ENCODE results near the gene NBDY. TPM values are rescaled to one million over a fixed set of nuclear protein-coding genes. Genes with fewer than 3 reads are reported as not detected.

The NBDY gene
- total and polyA plus RNA-seq, 4 donors: 0.84 to 10.4 (median 5.2) TPM

- no peak for TF ChIP-seq ZBTB33 (IDR thresholded peaks at IDR 0.05)
- no peak for TF ChIP-seq CTCF (IDR thresholded peaks at IDR 0.05; ENCODE audit: low read depth, low read length, missing input control)
- no peak for TF ChIP-seq NR2F2 (IDR thresholded peaks at IDR 0.05)
- no peak for TF ChIP-seq TAF1 (conservative IDR thresholded peaks at IDR 0.05)
Observed at GRCh38 chrX:56762707-56763555, 33.9 kb downstream of the NBDY start (continued).

GRCh38 chrX:56763556-56764152 is 34.6 kb downstream of the NBDY start:
- Histone ChIP-seq H3K4me1 (ENCODE audit: control insufficient read depth in 4 of 4, insufficient read depth in 4 of 4, low read length in 3 of 4) (peaks cover 0 to 54% (median 38%) of the 10 kb centered on the region in 4 donors), H3K27ac (ENCODE audit: low read depth in 1 of 2, low read length in 2 of 2) (peak overlapping the region; percentile 62 to 81), H3K4me3 (ENCODE audit: low read depth in 1 of 3, low read length in 3 of 3) (peak overlapping the region; percentile 50 to 88 (median 86)), H3K9ac (ENCODE audit: low read depth in 1 of 2, low read length in 2 of 2) (peak overlapping the region in 1 of 2 donors; percentile 33), H3K27me3 (ENCODE audit: control insufficient read depth in 4 of 4, insufficient read depth in 4 of 4, low read length in 3 of 4) (no peaks in the 10 kb centered on the region), H3K9me3 (ENCODE audit: control insufficient read depth in 4 of 4, low read length in 3 of 4) (no peaks in the 10 kb centered on the region), H3K36me3 (ENCODE audit: control insufficient read depth in 4 of 4, insufficient read depth in 3 of 4, low read depth in 1 of 4, low read length in 3 of 4) (peaks cover 0 to 2% (median 0%) of the 10 kb centered on the region in 4 donors)
- 55% methylated on average over 11 of the region's 11 CpGs for WGBS
- no peak for TF ChIP-seq FOXA1 (IDR thresholded peaks at IDR 0.05)
- TF ChIP-seq ATF3 (IDR thresholded peaks at IDR 0.05): no peak
- no peak for TF ChIP-seq REST (IDR thresholded peaks at IDR 0.05)
- TF ChIP-seq MAX (IDR thresholded peaks at IDR 0.05): no peak
- peak; percentile 22 to 28 for TF ChIP-seq RXRA (IDR thresholded peaks at IDR 0.05)
- peak; percentile 17 to 57 for TF ChIP-seq HNF4A (conservative IDR thresholded peaks at IDR 0.05)
- TF ChIP-seq NR2F2 (IDR thresholded peaks at IDR 0.05): no peak
- no peak for TF ChIP-seq HNF4G (IDR thresholded peaks at IDR 0.05)
- peak; percentile 67 to 87 for TF ChIP-seq RAD21 (IDR thresholded peaks at IDR 0.05)
- TF ChIP-seq SP1 (IDR thresholded peaks at IDR 0.05): peak; percentile 31
- no peak for TF ChIP-seq JUND (IDR thresholded peaks at IDR 0.05)
- TF ChIP-seq FOXA2 (IDR thresholded peaks at IDR 0.05): peak; percentile 52
- TF ChIP-seq TAF1 (conservative IDR thresholded peaks at IDR 0.05): no peak
- no peak for TF ChIP-seq YY1 (IDR thresholded peaks at IDR 0.05)
- TF ChIP-seq CTCF (IDR thresholded peaks at IDR 0.05; ENCODE audit: low read depth, low read length, missing input control): peak; percentile 48
- no peak for DNase-seq (ENCODE audit: low spot score)
